HepG2 (cell line): Measurements from ENCODE around the gene UBE2C. TPM values are rescaled to one million over a fixed set of nuclear protein-coding genes. Genes with fewer than 3 reads are reported as not detected.
A peak's percentile ranks its signal among the peaks of the same experiment; 100 is the strongest.

ENCODE experiments used
- KLF9 ChIP-seq: IDR thresholded peaks from 2 replicates; pipeline ENCODE4 v1.6.1; 2016; ENCODE audit warnings: low read depth
- NR3C1 ChIP-seq: sonication (generic); formaldehyde crosslinking; IDR thresholded peaks from 2 replicates; pipeline ENCODE4 v1.4.0; 2020; ENCODE audit warnings: missing genetic modification reagents
- SIN3B ChIP-seq: fragments of 150-350 bp; IDR thresholded peaks from 2 replicates; pipeline ENCODE4 v1.6.1; 2014; ENCODE audit warnings: low read length
- SYNCRIP ChIP-seq: fragments of 200-400 bp; formaldehyde crosslinking; IDR thresholded peaks from 2 replicates; pipeline ENCODE4 v1.6.1; 2018; ENCODE audit warnings: mild to moderate bottlenecking, low read depth, low read length; ENCODE audit not compliant: insufficient read depth
- ZKSCAN8 ChIP-seq: IDR thresholded peaks from 2 replicates; pipeline ENCODE4 v1.6.1; 2016; ENCODE audit warnings: borderline replicate concordance, missing genetic modification reagents, missing compliant biosample characterization
- ZNF160 ChIP-seq: sonication (generic); formaldehyde crosslinking; IDR thresholded peaks from 2 replicates; pipeline ENCODE4 v1.8.0; 2022; ENCODE audit warnings: mild to moderate bottlenecking, inconsistent platforms, missing genetic modification reagents
- ZNF484 ChIP-seq: sonication (generic); formaldehyde crosslinking; IDR thresholded peaks from 2 replicates; pipeline ENCODE4 v1.5.1; 2020; ENCODE audit warnings: mild to moderate bottlenecking, low read depth, missing genetic modification reagents, borderline replicate concordance
- ZNF530 ChIP-seq: sonication (generic); formaldehyde crosslinking; IDR thresholded peaks from 2 replicates; pipeline ENCODE4 v1.5.0; 2020; ENCODE audit warnings: low read depth, mild to moderate bottlenecking, missing genetic modification reagents
- ZNF549 ChIP-seq: sonication (generic); formaldehyde crosslinking; IDR thresholded peaks from 2 replicates; pipeline ENCODE4 v1.5.0; 2020; ENCODE audit warnings: missing genetic modification reagents
- ZNF616 ChIP-seq: sonication (generic); formaldehyde crosslinking; IDR thresholded peaks from 2 replicates; pipeline ENCODE4 v1.5.0; 2020; ENCODE audit warnings: low read depth, mild to moderate bottlenecking, missing genetic modification reagents
- ZNF724P ChIP-seq: sonication (generic); formaldehyde crosslinking; IDR thresholded peaks from 2 replicates; pipeline ENCODE4 v1.8.0; 2022; ENCODE audit warnings: missing genetic modification reagents, borderline replicate concordance
- polyA plus RNA-seq, 8 experiments: library from polyadenylated mRNA; depleted of rRNA in 3 of 8; stranded (reverse) in 7 of 8; unstranded in 1 of 8; fragments of >200 nt; fragmentation: Illumina TruSeq in 4 of 8; extraction: Trizol in 4 of 8; gene quantifications; 2 replicates each; pipeline versions ENCODE4 v1.2.1 to v1.2.3, GENCODE V29; 2011 to 2016; ENCODE audit warnings: low read depth in 4 of 8, missing spikeins in 1 of 8, mixed read lengths in 1 of 8; ENCODE audit not compliant: insufficient read depth in 1 of 8
- total RNA-seq, 5 experiments: library from RNA; depleted of rRNA; stranded (reverse); fragments of >200 nt; fragmentation: Illumina TruSeq; extraction: Trizol; gene quantifications; 2 replicates each; pipeline ENCODE4 v1.2.3, GENCODE V29; 2016; ENCODE audit warnings: low read depth in 1 of 5
- TF ChIP-seq, protein P1 (sequence below): sonication (generic); formaldehyde crosslinking; IDR thresholded peaks from 2 replicates; pipeline ENCODE4 v1.5.0; 2020; ENCODE audit warnings: mild to moderate bottlenecking, missing genetic modification reagents
- TF ChIP-seq, protein P2 (sequence below): sonication (generic); formaldehyde crosslinking; IDR thresholded peaks from 2 replicates; pipeline ENCODE4 v1.4.0; 2020; ENCODE audit warnings: missing genetic modification reagents, low read depth, mild to moderate bottlenecking, borderline replicate concordance
- TF ChIP-seq, protein P3 (sequence below): sonication (generic); formaldehyde crosslinking; IDR thresholded peaks from 2 replicates; pipeline ENCODE4 v1.9.0; 2022; ENCODE audit warnings: missing genetic modification reagents, mild to moderate bottlenecking, borderline replicate concordance
- TF ChIP-seq, protein P4 (sequence below): sonication (generic); formaldehyde crosslinking; IDR thresholded peaks from 2 replicates; pipeline ENCODE4 v1.5.1; 2020; ENCODE audit warnings: mild to moderate bottlenecking, missing genetic modification reagents
- TF ChIP-seq, protein P5 (sequence below): sonication (generic); formaldehyde crosslinking; IDR thresholded peaks from 2 replicates; pipeline ENCODE4 v1.4.0; 2020; ENCODE audit warnings: missing genetic modification reagents
- TF ChIP-seq, protein P6 (sequence below): sonication (generic); formaldehyde crosslinking; IDR thresholded peaks from 2 replicates; pipeline ENCODE4 v1.4.0; 2020; ENCODE audit warnings: missing genetic modification reagents

UBE2C gene
- total and polyA plus RNA-seq, 2 of the 13 experiments (the other 11 are each of a cell fraction or from before 2014, with no cell fraction given), result 100 to 123 TPM

DNA sequence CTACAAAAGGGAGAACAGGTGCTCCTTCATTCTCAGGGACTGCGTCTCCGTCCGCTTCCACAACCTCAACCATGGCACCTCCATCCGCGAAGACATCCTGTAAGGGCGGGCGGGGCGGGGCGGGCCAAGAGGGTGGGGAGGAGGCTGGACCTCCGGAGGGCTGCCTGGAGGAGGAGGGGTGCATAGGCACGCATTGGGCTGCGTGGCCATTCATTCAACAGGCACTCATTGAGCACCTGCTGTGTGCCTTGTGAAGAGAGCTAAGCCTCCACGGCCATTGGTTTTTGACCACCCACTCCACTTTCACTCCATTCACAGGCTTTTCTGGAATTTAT, 45.4 kb downstream of the UBE2C start (continued):
- TF ChIP-seq, protein P1, sequence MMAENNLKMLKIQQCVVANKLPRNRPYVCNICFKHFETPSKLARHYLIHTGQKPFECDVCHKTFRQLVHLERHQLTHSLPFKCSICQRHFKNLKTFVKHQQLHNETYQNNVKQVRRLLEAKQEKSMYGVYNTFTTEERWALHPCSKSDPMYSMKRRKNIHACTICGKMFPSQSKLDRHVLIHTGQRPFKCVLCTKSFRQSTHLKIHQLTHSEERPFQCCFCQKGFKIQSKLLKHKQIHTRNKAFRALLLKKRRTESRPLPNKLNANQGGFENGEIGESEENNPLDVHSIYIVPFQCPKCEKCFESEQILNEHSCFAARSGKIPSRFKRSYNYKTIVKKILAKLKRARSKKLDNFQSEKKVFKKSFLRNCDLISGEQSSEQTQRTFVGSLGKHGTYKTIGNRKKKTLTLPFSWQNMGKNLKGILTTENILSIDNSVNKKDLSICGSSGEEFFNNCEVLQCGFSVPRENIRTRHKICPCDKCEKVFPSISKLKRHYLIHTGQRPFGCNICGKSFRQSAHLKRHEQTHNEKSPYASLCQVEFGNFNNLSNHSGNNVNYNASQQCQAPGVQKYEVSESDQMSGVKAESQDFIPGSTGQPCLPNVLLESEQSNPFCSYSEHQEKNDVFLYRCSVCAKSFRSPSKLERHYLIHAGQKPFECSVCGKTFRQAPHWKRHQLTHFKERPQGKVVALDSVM, result peak; percentile 6; the same call in 1 of the 2 replicates
- TF ChIP-seq NR3C1 (CRISPR knock-in tag) (no peak), ZNF616 (CRISPR knock-in tag) (no peak), ZNF530 (CRISPR knock-in tag) (0 out of 2 replicates have a peak, but pooled peaks have one; percentile 16), ZNF724P (CRISPR knock-in tag) (no peak), SIN3B (0 out of 2 replicates have a peak, but pooled peaks have one; percentile 13), ZKSCAN8 (CRISPR knock-in tag) (peak; percentile 84; the same call in 1 of the 2 replicates), SYNCRIP (no peak), ZNF160 (CRISPR knock-in tag) (no peak), ZNF549 (no peak), ZNF484 (no peak), KLF9 (CRISPR knock-in tag) (no peak)
- TF ChIP-seq, protein P2, sequence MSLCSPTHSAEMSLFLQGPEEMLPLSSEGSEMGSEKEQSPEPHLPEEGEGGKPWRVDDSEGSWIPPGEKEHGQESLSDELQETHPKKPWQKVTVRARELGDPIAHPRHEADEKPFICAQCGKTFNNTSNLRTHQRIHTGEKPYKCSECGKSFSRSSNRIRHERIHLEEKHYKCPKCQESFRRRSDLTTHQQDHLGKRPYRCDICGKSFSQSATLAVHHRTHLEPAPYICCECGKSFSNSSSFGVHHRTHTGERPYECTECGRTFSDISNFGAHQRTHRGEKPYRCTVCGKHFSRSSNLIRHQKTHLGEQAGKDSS (CRISPR knock-in tag), result 0 out of 2 replicates have a peak, but pooled peaks have one; percentile 5
- TF ChIP-seq, protein P3, sequence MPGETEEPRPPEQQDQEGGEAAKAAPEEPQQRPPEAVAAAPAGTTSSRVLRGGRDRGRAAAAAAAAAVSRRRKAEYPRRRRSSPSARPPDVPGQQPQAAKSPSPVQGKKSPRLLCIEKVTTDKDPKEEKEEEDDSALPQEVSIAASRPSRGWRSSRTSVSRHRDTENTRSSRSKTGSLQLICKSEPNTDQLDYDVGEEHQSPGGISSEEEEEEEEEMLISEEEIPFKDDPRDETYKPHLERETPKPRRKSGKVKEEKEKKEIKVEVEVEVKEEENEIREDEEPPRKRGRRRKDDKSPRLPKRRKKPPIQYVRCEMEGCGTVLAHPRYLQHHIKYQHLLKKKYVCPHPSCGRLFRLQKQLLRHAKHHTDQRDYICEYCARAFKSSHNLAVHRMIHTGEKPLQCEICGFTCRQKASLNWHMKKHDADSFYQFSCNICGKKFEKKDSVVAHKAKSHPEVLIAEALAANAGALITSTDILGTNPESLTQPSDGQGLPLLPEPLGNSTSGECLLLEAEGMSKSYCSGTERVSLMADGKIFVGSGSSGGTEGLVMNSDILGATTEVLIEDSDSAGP (CRISPR knock-in tag), result 0 out of 2 replicates have a peak, but pooled peaks have one; percentile 11
- TF ChIP-seq, protein P4, sequence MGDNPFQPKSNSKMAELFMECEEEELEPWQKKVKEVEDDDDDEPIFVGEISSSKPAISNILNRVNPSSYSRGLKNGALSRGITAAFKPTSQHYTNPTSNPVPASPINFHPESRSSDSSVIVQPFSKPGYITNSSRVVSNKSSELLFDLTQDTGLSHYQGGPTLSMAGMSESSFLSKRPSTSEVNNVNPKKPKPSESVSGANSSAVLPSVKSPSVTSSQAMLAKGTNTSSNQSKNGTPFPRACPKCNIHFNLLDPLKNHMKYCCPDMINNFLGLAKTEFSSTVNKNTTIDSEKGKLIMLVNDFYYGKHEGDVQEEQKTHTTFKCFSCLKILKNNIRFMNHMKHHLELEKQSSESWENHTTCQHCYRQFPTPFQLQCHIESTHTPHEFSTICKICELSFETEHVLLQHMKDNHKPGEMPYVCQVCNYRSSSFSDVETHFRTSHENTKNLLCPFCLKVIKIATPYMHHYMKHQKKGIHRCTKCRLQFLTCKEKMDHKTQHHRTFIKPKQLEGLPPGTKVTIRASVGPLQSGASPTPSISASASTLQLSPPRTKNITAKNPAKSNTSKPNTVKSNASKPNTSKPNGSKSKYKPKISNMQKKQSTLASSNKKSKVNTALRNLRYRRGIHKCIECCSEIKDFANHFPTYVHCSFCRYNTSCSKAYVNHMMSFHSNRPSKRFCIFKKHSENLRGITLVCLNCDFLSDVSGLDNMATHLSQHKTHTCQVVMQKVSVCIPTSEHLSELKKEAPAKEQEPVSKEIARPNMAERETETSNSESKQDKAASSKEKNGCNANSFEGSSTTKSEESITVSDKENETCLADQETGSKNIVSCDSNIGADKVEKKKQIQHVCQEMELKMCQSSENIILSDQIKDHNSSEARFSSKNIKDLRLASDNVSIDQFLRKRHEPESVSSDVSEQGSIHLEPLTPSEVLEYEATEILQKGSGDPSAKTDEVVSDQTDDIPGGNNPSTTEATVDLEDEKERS, result no peak
- TF ChIP-seq, protein P5, sequence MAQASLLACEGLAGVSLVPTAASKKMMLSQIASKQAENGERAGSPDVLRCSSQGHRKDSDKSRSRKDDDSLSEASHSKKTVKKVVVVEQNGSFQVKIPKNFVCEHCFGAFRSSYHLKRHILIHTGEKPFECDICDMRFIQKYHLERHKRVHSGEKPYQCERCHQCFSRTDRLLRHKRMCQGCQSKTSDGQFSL (CRISPR knock-in tag), result no peak
- TF ChIP-seq, protein P6, sequence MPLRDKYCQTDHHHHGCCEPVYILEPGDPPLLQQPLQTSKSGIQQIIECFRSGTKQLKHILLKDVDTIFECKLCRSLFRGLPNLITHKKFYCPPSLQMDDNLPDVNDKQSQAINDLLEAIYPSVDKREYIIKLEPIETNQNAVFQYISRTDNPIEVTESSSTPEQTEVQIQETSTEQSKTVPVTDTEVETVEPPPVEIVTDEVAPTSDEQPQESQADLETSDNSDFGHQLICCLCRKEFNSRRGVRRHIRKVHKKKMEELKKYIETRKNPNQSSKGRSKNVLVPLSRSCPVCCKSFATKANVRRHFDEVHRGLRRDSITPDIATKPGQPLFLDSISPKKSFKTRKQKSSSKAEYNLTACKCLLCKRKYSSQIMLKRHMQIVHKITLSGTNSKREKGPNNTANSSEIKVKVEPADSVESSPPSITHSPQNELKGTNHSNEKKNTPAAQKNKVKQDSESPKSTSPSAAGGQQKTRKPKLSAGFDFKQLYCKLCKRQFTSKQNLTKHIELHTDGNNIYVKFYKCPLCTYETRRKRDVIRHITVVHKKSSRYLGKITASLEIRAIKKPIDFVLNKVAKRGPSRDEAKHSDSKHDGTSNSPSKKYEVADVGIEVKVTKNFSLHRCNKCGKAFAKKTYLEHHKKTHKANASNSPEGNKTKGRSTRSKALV (CRISPR knock-in tag), result no peak
